HepG2 (cell line): ENCODE data around the gene ABCB4. TPM values are rescaled to one million over a fixed set of nuclear protein-coding genes. Genes with fewer than 3 reads are reported as not detected.
A peak's percentile ranks its signal among the peaks of the same experiment; 100 is the strongest.

Experiments used
- FOXP1 ChIP-seq, 2 experiments: fragments of 450-650 bp in 1 of 2; IDR thresholded peaks; 2 replicates each; pipeline ENCODE4 v1.6.1; 2017 to 2018; ENCODE audit warnings: antibody characterized with exemption in 1 of 2
- GTF2F1 ChIP-seq: fragments of 150-350 bp; IDR thresholded peaks from 2 replicates; pipeline ENCODE4 v1.6.1; 2014; ENCODE audit warnings: low read length
- HNRNPH1 ChIP-seq: fragments of 200-400 bp; formaldehyde crosslinking; optimal IDR thresholded peaks from 2 replicates; pipeline ENCODE3; 2017; ENCODE audit warnings: mild to moderate bottlenecking, low read depth, low read length
- MXD4 ChIP-seq: IDR thresholded peaks from 2 replicates; pipeline ENCODE4 v1.6.1; 2016; ENCODE audit warnings: mild to moderate bottlenecking, missing biosample characterization, missing genetic modification reagents
- STAT5B ChIP-seq: sonication (generic); formaldehyde crosslinking; IDR thresholded peaks from 2 replicates; pipeline ENCODE4 v1.4.0; 2020; ENCODE audit warnings: missing genetic modification reagents
- TAF15 ChIP-seq: fragments of 200-400 bp; formaldehyde crosslinking; IDR thresholded peaks from one replicate; pipeline ENCODE4 v1.6.1; 2018; ENCODE audit warnings: mild to moderate bottlenecking, low read depth, low read length; ENCODE audit not compliant: poor library complexity, severe bottlenecking
- ZFP36L2 ChIP-seq: sonication (generic); formaldehyde crosslinking; IDR thresholded peaks from 2 replicates; pipeline ENCODE4 v1.4.0; 2020; ENCODE audit warnings: missing genetic modification reagents
- ZNF138 ChIP-seq: sonication (generic); formaldehyde crosslinking; IDR thresholded peaks from 2 replicates; pipeline ENCODE4 v1.5.0; 2020; ENCODE audit warnings: mild to moderate bottlenecking, low read depth, missing genetic modification reagents
- ZNF552 ChIP-seq: sonication (generic); formaldehyde crosslinking; IDR thresholded peaks from 2 replicates; pipeline ENCODE4 v1.9.0; 2022; ENCODE audit warnings: missing genetic modification reagents, mild to moderate bottlenecking, borderline replicate concordance
- polyA plus RNA-seq, 8 experiments: library from polyadenylated mRNA; depleted of rRNA in 3 of 8; stranded (reverse) in 7 of 8; unstranded in 1 of 8; fragments of >200 nt; fragmentation: Illumina TruSeq in 4 of 8; extraction: Trizol in 4 of 8; gene quantifications; 2 replicates each; pipeline versions ENCODE4 v1.2.1 to v1.2.3, GENCODE V29; 2011 to 2016; ENCODE audit warnings: low read depth in 4 of 8, missing spikeins in 1 of 8, mixed read lengths in 1 of 8; ENCODE audit not compliant: insufficient read depth in 1 of 8
- total RNA-seq, 5 experiments: library from RNA; depleted of rRNA; stranded (reverse); fragments of >200 nt; fragmentation: Illumina TruSeq; extraction: Trizol; gene quantifications; 2 replicates each; pipeline ENCODE4 v1.2.3, GENCODE V29; 2016; ENCODE audit warnings: low read depth in 1 of 5
- TF ChIP-seq, protein P1 (sequence below): sonication (generic); formaldehyde crosslinking; IDR thresholded peaks from 2 replicates; pipeline ENCODE4 v1.5.0; 2020; ENCODE audit warnings: mild to moderate bottlenecking, missing genetic modification reagents, borderline replicate concordance
- TF ChIP-seq, protein P2 (sequence below): sonication (generic); formaldehyde crosslinking; IDR thresholded peaks from 2 replicates; pipeline ENCODE4 v1.8.1; 2022; ENCODE audit warnings: mild to moderate bottlenecking, missing genetic modification reagents
- TF ChIP-seq, protein P3 (sequence below): sonication (generic); formaldehyde crosslinking; IDR thresholded peaks from one replicate; pipeline ENCODE4 v1.5.1; 2020; ENCODE audit warnings: mild to moderate bottlenecking, missing genetic modification reagents; ENCODE audit errors: not compliant biosample characterization

ABCB4 gene
- total and polyA plus RNA-seq, 2 of the 13 experiments (the other 11 are each of a cell fraction or from before 2014, with no cell fraction given) = 18.0 to 32.4 TPM

DNA sequence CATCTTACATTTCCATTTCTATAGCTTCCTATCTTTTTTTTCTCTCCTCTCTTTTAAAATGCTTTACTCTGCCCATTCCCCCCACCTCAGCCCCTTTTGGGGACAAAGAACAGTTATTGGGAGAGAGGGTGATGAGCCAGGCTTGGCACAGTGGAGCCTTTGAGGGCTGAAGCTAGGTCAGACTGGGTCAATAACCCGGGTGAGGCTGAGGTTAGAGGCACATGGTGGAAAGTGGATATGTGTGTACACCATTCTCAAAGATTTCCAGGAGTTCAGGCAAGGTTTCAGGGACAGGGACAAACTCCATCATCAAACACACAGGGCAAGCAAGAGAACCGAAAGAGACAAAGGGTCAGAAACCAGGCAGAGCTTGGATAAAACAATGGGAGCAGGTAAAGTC lies 11.5 kb downstream of the ABCB4 start (continued):
- TF ChIP-seq, protein P1, sequence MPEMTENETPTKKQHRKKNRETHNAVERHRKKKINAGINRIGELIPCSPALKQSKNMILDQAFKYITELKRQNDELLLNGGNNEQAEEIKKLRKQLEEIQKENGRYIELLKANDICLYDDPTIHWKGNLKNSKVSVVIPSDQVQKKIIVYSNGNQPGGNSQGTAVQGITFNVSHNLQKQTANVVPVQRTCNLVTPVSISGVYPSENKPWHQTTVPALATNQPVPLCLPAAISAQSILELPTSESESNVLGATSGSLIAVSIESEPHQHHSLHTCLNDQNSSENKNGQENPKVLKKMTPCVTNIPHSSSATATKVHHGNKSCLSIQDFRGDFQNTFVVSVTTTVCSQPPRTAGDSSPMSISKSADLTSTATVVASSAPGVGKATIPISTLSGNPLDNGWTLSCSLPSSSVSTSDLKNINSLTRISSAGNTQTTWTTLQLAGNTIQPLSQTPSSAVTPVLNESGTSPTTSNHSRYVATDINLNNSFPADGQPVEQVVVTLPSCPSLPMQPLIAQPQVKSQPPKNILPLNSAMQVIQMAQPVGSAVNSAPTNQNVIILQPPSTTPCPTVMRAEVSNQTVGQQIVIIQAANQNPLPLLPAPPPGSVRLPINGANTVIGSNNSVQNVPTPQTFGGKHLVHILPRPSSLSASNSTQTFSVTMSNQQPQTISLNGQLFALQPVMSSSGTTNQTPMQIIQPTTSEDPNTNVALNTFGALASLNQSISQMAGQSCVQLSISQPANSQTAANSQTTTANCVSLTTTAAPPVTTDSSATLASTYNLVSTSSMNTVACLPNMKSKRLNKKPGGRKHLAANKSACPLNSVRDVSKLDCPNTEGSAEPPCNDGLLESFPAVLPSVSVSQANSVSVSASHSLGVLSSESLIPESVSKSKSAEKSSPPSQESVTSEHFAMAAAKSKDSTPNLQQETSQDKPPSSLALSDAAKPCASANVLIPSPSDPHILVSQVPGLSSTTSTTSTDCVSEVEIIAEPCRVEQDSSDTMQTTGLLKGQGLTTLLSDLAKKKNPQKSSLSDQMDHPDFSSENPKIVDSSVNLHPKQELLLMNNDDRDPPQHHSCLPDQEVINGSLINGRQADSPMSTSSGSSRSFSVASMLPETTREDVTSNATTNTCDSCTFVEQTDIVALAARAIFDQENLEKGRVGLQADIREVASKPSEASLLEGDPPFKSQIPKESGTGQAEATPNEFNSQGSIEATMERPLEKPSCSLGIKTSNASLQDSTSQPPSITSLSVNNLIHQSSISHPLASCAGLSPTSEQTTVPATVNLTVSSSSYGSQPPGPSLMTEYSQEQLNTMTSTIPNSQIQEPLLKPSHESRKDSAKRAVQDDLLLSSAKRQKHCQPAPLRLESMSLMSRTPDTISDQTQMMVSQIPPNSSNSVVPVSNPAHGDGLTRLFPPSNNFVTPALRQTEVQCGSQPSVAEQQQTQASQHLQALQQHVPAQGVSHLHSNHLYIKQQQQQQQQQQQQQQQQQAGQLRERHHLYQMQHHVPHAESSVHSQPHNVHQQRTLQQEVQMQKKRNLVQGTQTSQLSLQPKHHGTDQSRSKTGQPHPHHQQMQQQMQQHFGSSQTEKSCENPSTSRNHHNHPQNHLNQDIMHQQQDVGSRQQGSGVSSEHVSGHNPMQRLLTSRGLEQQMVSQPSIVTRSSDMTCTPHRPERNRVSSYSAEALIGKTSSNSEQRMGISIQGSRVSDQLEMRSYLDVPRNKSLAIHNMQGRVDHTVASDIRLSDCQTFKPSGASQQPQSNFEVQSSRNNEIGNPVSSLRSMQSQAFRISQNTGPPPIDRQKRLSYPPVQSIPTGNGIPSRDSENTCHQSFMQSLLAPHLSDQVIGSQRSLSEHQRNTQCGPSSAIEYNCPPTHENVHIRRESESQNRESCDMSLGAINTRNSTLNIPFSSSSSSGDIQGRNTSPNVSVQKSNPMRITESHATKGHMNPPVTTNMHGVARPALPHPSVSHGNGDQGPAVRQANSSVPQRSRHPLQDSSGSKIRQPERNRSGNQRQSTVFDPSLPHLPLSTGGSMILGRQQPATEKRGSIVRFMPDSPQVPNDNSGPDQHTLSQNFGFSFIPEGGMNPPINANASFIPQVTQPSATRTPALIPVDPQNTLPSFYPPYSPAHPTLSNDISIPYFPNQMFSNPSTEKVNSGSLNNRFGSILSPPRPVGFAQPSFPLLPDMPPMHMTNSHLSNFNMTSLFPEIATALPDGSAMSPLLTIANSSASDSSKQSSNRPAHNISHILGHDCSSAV (CRISPR knock-in tag) = no peak
- TF ChIP-seq TAF15 (no peak), ZNF138 (CRISPR knock-in tag) (no peak), FOXP1 (IDR thresholded peaks at IDR 0.05) (no peak), FOXP1 (CRISPR knock-in tag; IDR thresholded peaks at IDR 0.05) (peak; percentile 63; the same call in 1 of the 2 replicates), STAT5B (no peak), MXD4 (CRISPR knock-in tag) (0 out of 2 replicates have a peak, but pooled peaks have one; percentile 50), ZFP36L2 (CRISPR knock-in tag) (no peak), GTF2F1 (no peak), ZNF552 (CRISPR knock-in tag) (no peak), HNRNPH1 (no peak)
- TF ChIP-seq, protein P2, sequence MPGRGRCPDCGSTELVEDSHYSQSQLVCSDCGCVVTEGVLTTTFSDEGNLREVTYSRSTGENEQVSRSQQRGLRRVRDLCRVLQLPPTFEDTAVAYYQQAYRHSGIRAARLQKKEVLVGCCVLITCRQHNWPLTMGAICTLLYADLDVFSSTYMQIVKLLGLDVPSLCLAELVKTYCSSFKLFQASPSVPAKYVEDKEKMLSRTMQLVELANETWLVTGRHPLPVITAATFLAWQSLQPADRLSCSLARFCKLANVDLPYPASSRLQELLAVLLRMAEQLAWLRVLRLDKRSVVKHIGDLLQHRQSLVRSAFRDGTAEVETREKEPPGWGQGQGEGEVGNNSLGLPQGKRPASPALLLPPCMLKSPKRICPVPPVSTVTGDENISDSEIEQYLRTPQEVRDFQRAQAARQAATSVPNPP = no peak
- TF ChIP-seq, protein P3, sequence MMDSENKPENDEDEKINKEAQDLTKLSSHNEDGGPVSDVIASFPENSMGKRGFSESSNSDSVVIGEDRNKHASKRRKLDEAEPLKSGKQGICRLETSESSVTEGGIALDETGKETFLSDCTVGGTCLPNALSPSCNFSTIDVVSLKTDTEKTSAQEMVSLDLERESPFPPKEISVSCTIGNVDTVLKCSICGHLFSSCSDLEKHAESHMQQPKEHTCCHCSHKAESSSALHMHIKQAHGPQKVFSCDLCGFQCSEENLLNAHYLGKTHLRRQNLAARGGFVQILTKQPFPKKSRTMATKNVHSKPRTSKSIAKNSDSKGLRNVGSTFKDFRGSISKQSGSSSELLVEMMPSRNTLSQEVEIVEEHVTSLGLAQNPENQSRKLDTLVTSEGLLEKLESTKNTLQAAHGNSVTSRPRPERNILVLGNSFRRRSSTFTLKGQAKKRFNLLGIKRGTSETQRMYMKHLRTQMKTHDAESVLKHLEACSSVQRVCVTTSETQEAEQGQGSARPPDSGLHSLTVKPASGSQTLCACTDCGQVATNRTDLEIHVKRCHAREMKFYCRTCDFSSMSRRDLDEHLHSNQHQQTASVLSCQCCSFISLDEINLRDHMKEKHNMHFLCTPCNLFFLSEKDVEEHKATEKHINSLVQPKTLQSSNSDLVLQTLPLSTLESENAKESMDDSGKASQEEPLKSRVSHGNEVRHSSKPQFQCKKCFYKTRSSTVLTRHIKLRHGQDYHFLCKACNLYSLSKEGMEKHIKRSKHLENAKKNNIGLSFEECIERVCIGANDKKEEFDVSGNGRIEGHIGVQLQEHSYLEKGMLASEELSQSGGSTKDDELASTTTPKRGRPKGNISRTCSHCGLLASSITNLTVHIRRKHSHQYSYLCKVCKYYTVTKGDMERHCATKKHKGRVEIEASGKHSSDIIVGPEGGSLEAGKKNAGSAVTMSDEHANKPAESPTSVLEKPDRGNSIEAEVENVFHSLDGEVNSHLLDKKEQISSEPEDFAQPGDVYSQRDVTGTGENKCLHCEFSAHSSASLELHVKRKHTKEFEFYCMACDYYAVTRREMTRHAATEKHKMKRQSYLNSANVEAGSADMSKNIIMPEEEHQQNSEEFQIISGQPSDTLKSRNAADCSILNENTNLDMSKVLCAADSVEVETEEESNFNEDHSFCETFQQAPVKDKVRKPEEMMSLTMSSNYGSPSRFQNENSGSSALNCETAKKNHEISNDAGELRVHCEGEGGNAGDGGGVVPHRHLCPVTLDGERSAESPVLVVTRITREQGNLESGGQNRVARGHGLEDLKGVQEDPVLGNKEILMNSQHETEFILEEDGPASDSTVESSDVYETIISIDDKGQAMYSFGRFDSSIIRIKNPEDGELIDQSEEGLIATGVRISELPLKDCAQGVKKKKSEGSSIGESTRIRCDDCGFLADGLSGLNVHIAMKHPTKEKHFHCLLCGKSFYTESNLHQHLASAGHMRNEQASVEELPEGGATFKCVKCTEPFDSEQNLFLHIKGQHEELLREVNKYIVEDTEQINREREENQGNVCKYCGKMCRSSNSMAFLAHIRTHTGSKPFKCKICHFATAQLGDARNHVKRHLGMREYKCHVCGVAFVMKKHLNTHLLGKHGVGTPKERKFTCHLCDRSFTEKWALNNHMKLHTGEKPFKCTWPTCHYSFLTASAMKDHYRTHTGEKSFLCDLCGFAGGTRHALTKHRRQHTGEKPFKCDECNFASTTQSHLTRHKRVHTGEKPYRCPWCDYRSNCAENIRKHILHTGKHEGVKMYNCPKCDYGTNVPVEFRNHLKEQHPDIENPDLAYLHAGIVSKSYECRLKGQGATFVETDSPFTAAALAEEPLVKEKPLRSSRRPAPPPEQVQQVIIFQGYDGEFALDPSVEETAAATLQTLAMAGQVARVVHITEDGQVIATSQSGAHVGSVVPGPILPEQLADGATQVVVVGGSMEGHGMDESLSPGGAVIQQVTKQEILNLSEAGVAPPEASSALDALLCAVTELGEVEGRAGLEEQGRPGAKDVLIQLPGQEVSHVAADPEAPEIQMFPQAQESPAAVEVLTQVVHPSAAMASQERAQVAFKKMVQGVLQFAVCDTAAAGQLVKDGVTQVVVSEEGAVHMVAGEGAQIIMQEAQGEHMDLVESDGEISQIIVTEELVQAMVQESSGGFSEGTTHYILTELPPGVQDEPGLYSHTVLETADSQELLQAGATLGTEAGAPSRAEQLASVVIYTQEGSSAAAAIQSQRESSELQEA (CRISPR knock-in tag) = no peak
